Mesendoderm (in vitro differentiated cells): ENCODE data around the gene ATP10A.

Source experiments
- DNase-seq: peaks from one replicate; pipeline ENCODE4 v3.0.0; 2013
- H2AK5ac ChIP-seq: 2 replicates; pipeline ENCODE4 v1.6.1; 2013; ENCODE audit warnings: low read length, inconsistent platforms
- H2BK120ac ChIP-seq: 2 replicates; pipeline ENCODE4 v1.6.1; 2013; ENCODE audit warnings: low read depth, mild to moderate bottlenecking, low read length, moderate library complexity, mixed read lengths
- H2BK15ac ChIP-seq: replicated peaks from 2 replicates; pipeline ENCODE4 v1.6.1; 2013; ENCODE audit warnings: low read depth, mild to moderate bottlenecking, moderate library complexity
- H2BK5ac ChIP-seq: 2 replicates; pipeline ENCODE4 v1.6.1; 2013; ENCODE audit warnings: low read length, inconsistent platforms
- H3K18ac ChIP-seq: 2 replicates; pipeline ENCODE4 v1.6.1; 2013; ENCODE audit warnings: mild to moderate bottlenecking, low read length, mixed read lengths
- H3K23ac ChIP-seq: one replicate; pipeline ENCODE4 v1.6.1; 2013; ENCODE audit warnings: low read length
- H3K27ac ChIP-seq: 2 replicates; pipeline ENCODE4 v1.5.1; 2013; ENCODE audit warnings: low read depth, mild to moderate bottlenecking, inconsistent platforms, low read length, moderate library complexity
- H3K27me3 ChIP-seq: 2 replicates; pipeline ENCODE4 v1.6.1; 2013; ENCODE audit warnings: low read length, control low read depth, mild to moderate bottlenecking, inconsistent platforms; ENCODE audit not compliant: insufficient read depth, poor library complexity
- H3K36me3 ChIP-seq: 2 replicates; pipeline ENCODE4 v1.6.1; 2013; ENCODE audit warnings: low read length, inconsistent platforms; ENCODE audit not compliant: control insufficient read depth, insufficient read depth
- H3K4ac ChIP-seq: one replicate; pipeline ENCODE4 v1.6.1; 2013; ENCODE audit warnings: low read depth, mild to moderate bottlenecking, low read length, moderate library complexity
- H3K4me1 ChIP-seq: 2 replicates; pipeline ENCODE4 v1.6.1; 2013; ENCODE audit warnings: low read depth, low read length, inconsistent platforms; ENCODE audit not compliant: control insufficient read depth
- H3K4me2 ChIP-seq: 2 replicates; pipeline ENCODE4 v1.6.1; 2013; ENCODE audit warnings: low read length
- H3K4me3 ChIP-seq: 2 replicates; pipeline ENCODE4 v1.5.1; 2013; ENCODE audit warnings: mild to moderate bottlenecking, low read length
- H3K56ac ChIP-seq: one replicate; pipeline ENCODE4 v1.6.1; 2013; ENCODE audit warnings: low read length
- H3K79me1 ChIP-seq: 2 replicates; pipeline ENCODE4 v1.6.1; 2013; ENCODE audit warnings: low read length, inconsistent platforms
- H3K79me2 ChIP-seq: 2 replicates; pipeline ENCODE4 v1.6.1; 2013; ENCODE audit warnings: mild to moderate bottlenecking, low read length; ENCODE audit not compliant: control insufficient read depth, insufficient read depth
- H3K9ac ChIP-seq: 2 replicates; pipeline ENCODE4 v1.6.1; 2013; ENCODE audit warnings: low read length, inconsistent platforms
- H4K5ac ChIP-seq: one replicate; pipeline ENCODE4 v1.6.1; 2013; ENCODE audit warnings: low read length
- H4K8ac ChIP-seq: one replicate; pipeline ENCODE4 v1.6.1; 2013; ENCODE audit warnings: low read depth, mild to moderate bottlenecking, control low read depth, low read length, moderate library complexity
- WGBS: extraction: QIAGEN DNeasy Blood & Tissue Kit; methylation state at CpG from one replicate; pipeline ENCODE4 v1.1.7; 2013; ENCODE audit warnings: low lambda C conversion rate, missing lambda C conversion rate; ENCODE audit not compliant: insufficient coverage; ENCODE audit errors: extremely low coverage; 5-methylcytosine and 5-hydroxymethylcytosine counted together

ATP10A gene

GRCh38 chr15:25875566-25875965 is 12.4 kb upstream of the ATP10A start:
- Histone ChIP-seq H3K27me3 (no peaks in the 10 kb centered on the region), H2BK15ac (no peak overlapping the region), H3K79me2 (no peaks in the 10 kb centered on the region), H3K4me2 (no peak overlapping the region), H2BK120ac (no peak overlapping the region), H4K8ac (no peak overlapping the region), H4K5ac (no peak overlapping the region), H3K56ac (no peak overlapping the region), H3K36me3 (no peaks in the 10 kb centered on the region), H3K9ac (no peak overlapping the region), H3K27ac (no peak overlapping the region), H3K4me1 (no peaks in the 10 kb centered on the region), H3K23ac (no peak overlapping the region), H2AK5ac (no peak overlapping the region), H3K79me1 (no peaks in the 10 kb centered on the region), H2BK5ac (no peak overlapping the region), H3K4ac (no peak overlapping the region), H3K18ac (no peak overlapping the region), H3K4me3 (no peak overlapping the region)
- DNase-seq: no peak
- no CpG with 5 or more reads among the region's 7 CpGs for WGBS

GRCh38 chr15:25874379-25874778 is 11.3 kb upstream of the ATP10A start:
- Histone ChIP-seq H2BK15ac (no peak overlapping the region), H2BK5ac (no peak overlapping the region), H3K36me3 (no peaks in the 10 kb centered on the region), H3K79me1 (no peaks in the 10 kb centered on the region), H3K18ac (no peak overlapping the region), H3K4me2 (no peak overlapping the region), H3K23ac (no peak overlapping the region), H2AK5ac (no peak overlapping the region), H3K27ac (no peak overlapping the region), H3K79me2 (no peaks in the 10 kb centered on the region), H3K56ac (no peak overlapping the region), H3K4me3 (no peak overlapping the region), H3K27me3 (no peaks in the 10 kb centered on the region), H3K4me1 (no peaks in the 10 kb centered on the region), H2BK120ac (no peak overlapping the region), H3K4ac (no peak overlapping the region), H4K5ac (no peak overlapping the region), H4K8ac (no peak overlapping the region), H3K9ac (no peak overlapping the region)
- no peak for DNase-seq

GRCh38 chr15:25871403-25871802 is 8.3 kb upstream of the ATP10A start:
- Histone ChIP-seq H3K23ac (no peak overlapping the region), H3K4me3 (no peak overlapping the region), H4K5ac (no peak overlapping the region), H3K56ac (no peak overlapping the region), H3K27me3 (no peaks in the 10 kb centered on the region), H3K79me2 (no peaks in the 10 kb centered on the region), H3K27ac (no peak overlapping the region), H2BK5ac (no peak overlapping the region), H3K9ac (no peak overlapping the region), H3K4me1 (no peaks in the 10 kb centered on the region), H2AK5ac (no peak overlapping the region), H2BK15ac (no peak overlapping the region), H3K36me3 (no peaks in the 10 kb centered on the region), H3K4me2 (no peak overlapping the region), H3K18ac (no peak overlapping the region), H4K8ac (no peak overlapping the region), H3K79me1 (no peaks in the 10 kb centered on the region), H3K4ac (no peak overlapping the region), H2BK120ac (no peak overlapping the region)
- DNase-seq: no peak

DNA sequence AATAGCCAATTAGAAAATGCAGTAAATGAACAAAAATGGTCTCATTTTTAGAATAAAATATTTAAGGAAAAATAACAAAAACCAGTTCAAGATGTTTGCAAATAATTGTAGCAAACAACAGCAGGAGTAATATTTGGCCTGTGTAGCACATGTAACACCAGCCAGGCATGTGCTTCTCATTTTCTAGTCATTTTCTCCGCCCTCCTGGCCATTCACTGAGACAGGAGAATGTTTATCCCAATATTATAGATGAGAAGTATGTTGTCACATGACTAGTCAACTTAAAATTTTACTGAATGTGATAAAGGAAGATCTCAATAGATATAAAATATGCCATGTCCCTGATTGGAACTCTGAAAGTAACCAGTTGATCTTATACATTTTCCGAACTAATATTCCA is 7.8 kb upstream of the ATP10A start:
- Histone ChIP-seq H3K9ac (no peak overlapping the region), H4K5ac (no peak overlapping the region), H3K27ac (no peak overlapping the region), H3K79me2 (no peaks in the 10 kb centered on the region), H4K8ac (no peak overlapping the region), H2BK120ac (no peak overlapping the region), H3K36me3 (no peaks in the 10 kb centered on the region), H3K27me3 (no peaks in the 10 kb centered on the region), H3K23ac (no peak overlapping the region), H3K4ac (no peak overlapping the region), H3K4me1 (no peaks in the 10 kb centered on the region), H3K56ac (no peak overlapping the region), H3K79me1 (no peaks in the 10 kb centered on the region), H2AK5ac (no peak overlapping the region), H3K4me2 (no peak overlapping the region), H3K18ac (no peak overlapping the region), H2BK5ac (no peak overlapping the region), H3K4me3 (no peak overlapping the region), H2BK15ac (no peak overlapping the region)
- no CpG with 5 or more reads among the region's 2 CpGs for WGBS
- no peak for DNase-seq

DNA sequence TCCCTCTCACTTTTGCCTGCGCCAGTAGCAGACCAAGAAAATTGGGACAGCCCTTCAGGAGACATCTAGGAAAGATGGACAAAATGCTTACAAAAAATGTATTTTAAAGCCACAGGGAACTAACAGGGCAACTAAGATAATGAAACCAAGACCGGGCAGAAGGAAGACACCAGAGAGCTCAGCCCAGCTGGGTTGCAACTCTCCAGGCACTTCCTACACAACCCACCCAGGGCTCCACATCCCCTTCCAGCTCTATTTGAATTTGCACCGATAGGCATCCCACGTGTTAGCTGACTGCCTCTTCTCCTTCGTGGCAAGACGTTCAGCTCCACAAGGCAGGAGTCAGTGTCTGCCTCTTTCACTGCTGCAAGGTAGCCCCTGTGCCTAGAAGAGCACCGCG is 6.6 kb upstream of the ATP10A start:
- Histone ChIP-seq H3K56ac (no peak overlapping the region), H4K5ac (no peak overlapping the region), H2AK5ac (no peak overlapping the region), H3K18ac (no peak overlapping the region), H3K79me2 (no peaks in the 10 kb centered on the region), H3K4me2 (no peak overlapping the region), H2BK5ac (no peak overlapping the region), H2BK120ac (no peak overlapping the region), H3K4ac (no peak overlapping the region), H3K79me1 (no peaks in the 10 kb centered on the region), H4K8ac (no peak overlapping the region), H3K4me3 (no peak overlapping the region), H3K36me3 (no peaks in the 10 kb centered on the region), H3K4me1 (no peaks in the 10 kb centered on the region), H3K23ac (no peak overlapping the region), H3K27ac (no peak overlapping the region), H3K9ac (no peak overlapping the region), H2BK15ac (no peak overlapping the region), H3K27me3 (no peaks in the 10 kb centered on the region)
- no CpG with 5 or more reads among the region's 8 CpGs for WGBS
- no peak for DNase-seq

- Histone ChIP-seq H3K36me3 (no peaks in the 10 kb centered on the region), H4K8ac (no peak overlapping the region), H2BK120ac (no peak overlapping the region), H2BK15ac (no peak overlapping the region), H3K27me3 (peaks cover 14% of the 10 kb centered on the region), H3K79me1 (no peaks in the 10 kb centered on the region), H3K79me2 (no peaks in the 10 kb centered on the region), H3K4ac (no peak overlapping the region), H3K27ac (no peak overlapping the region), H3K4me3 (no peak overlapping the region), H3K4me1 (no peaks in the 10 kb centered on the region), H3K18ac (no peak overlapping the region), H3K23ac (no peak overlapping the region), H3K4me2 (no peak overlapping the region), H2AK5ac (no peak overlapping the region), H3K9ac (no peak overlapping the region), H3K56ac (no peak overlapping the region), H4K5ac (no peak overlapping the region), H2BK5ac (no peak overlapping the region)
- DNase-seq: no peak
- WGBS: no CpG with 5 or more reads among the region's 7 CpGs
These were observed 3.7 kb upstream of the ATP10A start for GRCh38 chr15:25866874-25867273.
